Effector memory CD4-positive, alpha-beta T cell (primary cell): ENCODE results near the gene SMG7.

Source experiments
- DNase-seq, 3 donors: peaks; one replicate each; pipeline ENCODE4 v3.0.0-alpha.2; 2020
- H3K27ac ChIP-seq: 2 replicates; pipeline ENCODE4 v1.7.0; 2013; ENCODE audit warnings: mild to moderate bottlenecking, low read length, moderate library complexity; ENCODE audit not compliant: insufficient read depth, poor library complexity, severe bottlenecking
- H3K27me3 ChIP-seq: replicated peaks from 2 replicates; pipeline ENCODE4 v1.7.0; 2013; ENCODE audit warnings: mild to moderate bottlenecking, low read length; ENCODE audit not compliant: insufficient read depth, control insufficient read depth, poor library complexity, severe bottlenecking
- H3K36me3 ChIP-seq: 2 replicates; pipeline ENCODE4 v1.7.0; 2013; ENCODE audit warnings: mild to moderate bottlenecking, low read length, moderate library complexity; ENCODE audit not compliant: control insufficient read depth, insufficient read depth
- H3K4me1 ChIP-seq: 2 replicates; pipeline ENCODE4 v1.7.0; 2013; ENCODE audit warnings: low read length, mild to moderate bottlenecking; ENCODE audit not compliant: control insufficient read depth, insufficient read depth, poor library complexity, severe bottlenecking
- H3K4me3 ChIP-seq: 2 replicates; pipeline ENCODE4 v1.7.0; 2013; ENCODE audit warnings: low read length, low read depth, mild to moderate bottlenecking; ENCODE audit not compliant: insufficient read depth, poor library complexity, severe bottlenecking
- H3K9me3 ChIP-seq: 2 replicates; pipeline ENCODE4 v1.7.0; 2013; ENCODE audit warnings: mild to moderate bottlenecking, low read length, moderate library complexity; ENCODE audit not compliant: control insufficient read depth

The SMG7 gene

DNA sequence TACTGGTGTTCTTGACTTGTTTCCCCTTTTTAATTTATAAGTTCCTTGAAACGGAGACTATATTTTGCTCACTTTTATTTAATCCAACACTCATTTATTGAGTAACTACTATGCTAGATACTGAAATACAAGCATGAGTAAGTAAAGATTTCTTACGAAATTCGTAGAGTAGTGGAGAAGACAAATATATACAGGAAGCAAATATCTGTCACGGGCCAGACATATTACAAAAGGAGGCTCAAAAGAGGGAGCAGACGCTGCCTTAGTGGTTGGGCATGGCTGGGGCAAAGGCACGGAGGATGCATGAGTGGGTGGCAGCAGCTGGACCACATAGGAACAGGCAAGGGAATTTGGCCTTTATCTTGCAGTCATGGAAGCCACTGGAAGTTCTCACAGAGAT, 111.2 kb downstream of the SMG7 start:
- DNase-seq: no peak
- H3K9me3 ChIP-seq: no peaks in the 10 kb centered on the region

DNA sequence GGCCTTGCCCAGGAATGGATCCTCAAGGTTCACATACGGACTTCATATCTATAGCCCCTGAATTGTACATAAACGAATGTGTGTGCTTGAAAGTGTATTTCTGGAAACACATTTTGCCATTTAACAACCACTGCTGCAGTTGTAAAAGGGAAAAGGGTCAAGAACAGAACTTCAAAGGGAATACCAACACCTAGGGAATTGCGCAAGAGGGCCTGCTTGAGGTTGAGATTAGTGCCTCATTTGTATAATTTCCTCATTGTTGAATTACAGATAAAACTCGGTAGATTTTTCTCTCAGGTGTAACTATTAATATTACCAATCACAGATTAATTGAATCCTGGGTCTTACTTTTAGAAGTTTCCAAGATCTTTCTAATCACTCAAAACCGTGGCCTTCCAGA, 111.8 kb downstream of the SMG7 start:
- H3K4me3 ChIP-seq: no peak overlapping the region
- H3K27ac ChIP-seq: no peak overlapping the region
- peaks cover 6% of the 10 kb centered on the region for H3K4me1 ChIP-seq
- no peaks in the 10 kb centered on the region for H3K9me3 ChIP-seq
- no peak for DNase-seq
- no peaks in the 10 kb centered on the region for H3K27me3 ChIP-seq
- H3K36me3 ChIP-seq: no peaks in the 10 kb centered on the region

More for the DNA sequence above, 111.2 kb downstream of the SMG7 start:
- Histone ChIP-seq H3K4me1 (no peaks in the 10 kb centered on the region), H3K36me3 (no peaks in the 10 kb centered on the region), H3K4me3 (no peak overlapping the region), H3K27ac (no peak overlapping the region), H3K27me3 (no peaks in the 10 kb centered on the region)

DNA sequence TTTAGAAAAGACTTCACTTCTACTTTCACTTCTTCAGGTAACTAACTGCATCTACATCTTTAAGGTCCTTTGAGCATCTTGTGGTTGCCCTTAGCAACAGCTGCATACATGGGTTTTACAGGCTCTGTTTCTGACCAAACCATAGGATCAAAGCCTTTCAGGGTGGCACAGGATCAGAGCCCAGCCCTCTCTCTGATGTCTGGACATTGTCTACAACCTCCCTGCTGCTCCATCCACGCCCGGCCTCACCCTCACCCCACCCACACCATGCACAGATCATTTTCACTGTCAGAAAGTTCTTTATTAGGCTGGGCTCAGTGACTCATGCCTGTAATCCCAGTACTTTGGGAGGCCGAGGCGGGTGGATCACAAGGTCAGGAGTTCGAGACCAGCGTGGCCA, 112.7 kb downstream of the SMG7 start:
- H3K36me3 ChIP-seq: no peaks in the 10 kb centered on the region
- no peak overlapping the region for H3K4me3 ChIP-seq
- H3K9me3 ChIP-seq: no peaks in the 10 kb centered on the region
- DNase-seq: no peak
- H3K4me1 ChIP-seq: peaks cover 11% of the 10 kb centered on the region
- no peaks in the 10 kb centered on the region for H3K27me3 ChIP-seq
- H3K27ac ChIP-seq: no peak overlapping the region

DNA sequence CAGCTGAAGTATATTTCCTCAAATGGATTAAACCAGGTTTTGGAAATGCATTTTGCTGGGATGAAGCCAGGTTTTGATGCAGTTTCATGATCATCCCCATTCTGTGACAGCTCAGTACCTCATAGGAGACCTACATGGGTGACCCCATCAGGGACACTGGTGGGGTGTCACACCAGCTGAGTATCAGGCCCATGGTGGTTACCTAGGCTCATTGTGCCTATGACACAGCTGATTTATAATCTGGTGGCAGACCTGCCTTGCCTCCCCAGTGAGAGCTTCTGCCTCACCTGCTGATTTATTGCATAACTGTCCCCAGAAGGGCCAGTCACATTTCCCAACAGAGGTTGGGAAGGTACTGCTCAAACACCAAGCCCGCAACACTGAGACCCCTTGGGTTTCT, 114.2 kb downstream of the SMG7 start:
- Histone ChIP-seq H3K4me1 (peaks cover 14% of the 10 kb centered on the region), H3K4me3 (no peak overlapping the region), H3K9me3 (no peaks in the 10 kb centered on the region), H3K36me3 (no peaks in the 10 kb centered on the region), H3K27me3 (no peaks in the 10 kb centered on the region), H3K27ac (no peak overlapping the region)
- DNase-seq: no peak

DNA sequence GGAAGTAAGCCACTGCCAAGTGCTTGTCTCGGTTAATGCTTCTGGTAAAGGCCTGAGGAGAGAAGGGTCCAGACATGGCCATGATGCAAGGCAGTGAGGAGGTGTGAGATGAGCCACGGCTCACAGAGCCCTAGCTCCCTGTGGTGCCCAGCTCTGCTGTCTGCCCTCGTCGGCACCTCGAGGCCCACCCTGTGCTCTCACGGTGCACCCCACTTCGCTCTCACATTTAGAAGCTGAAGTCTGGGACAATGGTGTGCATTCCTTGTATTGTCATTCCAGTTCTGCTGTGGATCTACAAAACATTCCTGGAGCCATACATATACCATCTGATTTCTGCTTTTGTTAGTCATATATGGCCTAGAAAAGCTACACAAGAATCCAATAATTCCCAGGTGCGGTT, 114.6 kb downstream of the SMG7 start:
- H3K27me3 ChIP-seq: no peaks in the 10 kb centered on the region
- peaks cover 14% of the 10 kb centered on the region for H3K4me1 ChIP-seq
- no peaks in the 10 kb centered on the region for H3K9me3 ChIP-seq
- no peaks in the 10 kb centered on the region for H3K36me3 ChIP-seq
- no peak overlapping the region for H3K4me3 ChIP-seq
- H3K27ac ChIP-seq: no peak overlapping the region
- no peak for DNase-seq

DNA sequence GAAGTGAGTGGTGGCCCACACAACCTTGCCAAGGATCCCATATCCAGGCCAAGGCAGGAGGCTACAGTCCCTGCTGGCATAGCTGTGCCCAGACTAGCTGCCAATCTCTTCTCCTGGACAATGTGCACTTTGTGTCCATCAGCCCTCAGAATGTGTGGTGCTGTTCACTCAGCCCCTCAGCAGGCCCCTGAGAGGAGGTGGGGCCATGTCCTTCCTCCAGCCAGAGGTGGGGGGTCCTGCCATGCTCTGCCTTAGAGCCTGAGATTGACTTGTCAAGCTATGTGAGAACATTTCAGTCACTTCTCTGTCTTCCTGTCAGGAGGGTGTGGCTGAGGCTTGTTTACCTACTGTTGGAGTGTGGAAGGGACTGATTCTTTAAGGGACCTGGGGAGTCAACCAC, 116.5 kb downstream of the SMG7 start:
- Histone ChIP-seq H3K36me3 (no peaks in the 10 kb centered on the region), H3K9me3 (no peaks in the 10 kb centered on the region), H3K27ac (no peak overlapping the region), H3K4me3 (no peak overlapping the region), H3K4me1 (peaks cover 14% of the 10 kb centered on the region), H3K27me3 (no peaks in the 10 kb centered on the region)
- no peak for DNase-seq

DNA sequence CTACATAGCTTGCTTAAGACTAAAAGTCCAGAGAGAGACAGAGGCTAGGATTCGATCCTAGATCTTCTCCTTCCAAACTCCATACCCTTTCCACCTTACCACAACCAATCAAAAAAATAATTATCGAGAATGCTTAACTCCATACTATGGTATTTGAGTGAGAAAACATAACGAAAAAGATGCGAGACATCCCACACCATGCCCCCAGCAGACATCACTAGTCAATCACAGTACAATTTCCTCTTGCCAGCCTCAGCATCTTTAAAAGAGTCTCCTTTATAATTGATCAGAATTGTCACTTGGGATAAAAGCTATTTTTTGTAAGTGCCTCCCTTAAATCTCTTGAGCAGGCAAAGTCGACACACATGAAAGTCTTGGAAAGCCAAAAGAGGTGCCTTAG, 117.1 kb downstream of the SMG7 start:
- H3K9me3 ChIP-seq: no peaks in the 10 kb centered on the region
- no peak for DNase-seq
- H3K4me3 ChIP-seq: no peak overlapping the region
- no peaks in the 10 kb centered on the region for H3K27me3 ChIP-seq
- no peak overlapping the region for H3K27ac ChIP-seq
- H3K4me1 ChIP-seq: peaks cover 14% of the 10 kb centered on the region
- H3K36me3 ChIP-seq: no peaks in the 10 kb centered on the region

DNA sequence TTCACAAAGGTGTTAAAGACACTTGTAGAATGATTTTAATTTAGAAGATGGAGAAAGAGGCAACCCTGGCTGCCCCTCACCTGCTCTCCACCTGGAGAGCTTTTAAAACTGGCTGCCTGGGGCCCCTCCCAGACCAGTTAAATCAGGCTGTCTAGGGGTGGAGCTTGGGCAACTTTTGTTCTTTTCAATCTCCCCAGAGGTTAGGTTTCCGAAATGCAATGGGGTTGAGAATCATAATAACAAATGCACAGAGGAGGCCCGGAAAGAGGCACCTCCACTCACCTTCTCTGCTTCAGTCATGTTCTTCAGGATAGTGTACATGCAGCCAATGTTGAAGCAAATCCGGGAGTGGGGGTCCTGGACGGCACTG, 117.6 kb downstream of the SMG7 start:
- Histone ChIP-seq H3K36me3 (no peaks in the 10 kb centered on the region), H3K27me3 (no peaks in the 10 kb centered on the region), H3K9me3 (no peaks in the 10 kb centered on the region), H3K27ac (peak overlapping the region; percentile 5), H3K4me1 (peaks cover 14% of the 10 kb centered on the region), H3K4me3 (no peak overlapping the region)
- no peak for DNase-seq

DNA sequence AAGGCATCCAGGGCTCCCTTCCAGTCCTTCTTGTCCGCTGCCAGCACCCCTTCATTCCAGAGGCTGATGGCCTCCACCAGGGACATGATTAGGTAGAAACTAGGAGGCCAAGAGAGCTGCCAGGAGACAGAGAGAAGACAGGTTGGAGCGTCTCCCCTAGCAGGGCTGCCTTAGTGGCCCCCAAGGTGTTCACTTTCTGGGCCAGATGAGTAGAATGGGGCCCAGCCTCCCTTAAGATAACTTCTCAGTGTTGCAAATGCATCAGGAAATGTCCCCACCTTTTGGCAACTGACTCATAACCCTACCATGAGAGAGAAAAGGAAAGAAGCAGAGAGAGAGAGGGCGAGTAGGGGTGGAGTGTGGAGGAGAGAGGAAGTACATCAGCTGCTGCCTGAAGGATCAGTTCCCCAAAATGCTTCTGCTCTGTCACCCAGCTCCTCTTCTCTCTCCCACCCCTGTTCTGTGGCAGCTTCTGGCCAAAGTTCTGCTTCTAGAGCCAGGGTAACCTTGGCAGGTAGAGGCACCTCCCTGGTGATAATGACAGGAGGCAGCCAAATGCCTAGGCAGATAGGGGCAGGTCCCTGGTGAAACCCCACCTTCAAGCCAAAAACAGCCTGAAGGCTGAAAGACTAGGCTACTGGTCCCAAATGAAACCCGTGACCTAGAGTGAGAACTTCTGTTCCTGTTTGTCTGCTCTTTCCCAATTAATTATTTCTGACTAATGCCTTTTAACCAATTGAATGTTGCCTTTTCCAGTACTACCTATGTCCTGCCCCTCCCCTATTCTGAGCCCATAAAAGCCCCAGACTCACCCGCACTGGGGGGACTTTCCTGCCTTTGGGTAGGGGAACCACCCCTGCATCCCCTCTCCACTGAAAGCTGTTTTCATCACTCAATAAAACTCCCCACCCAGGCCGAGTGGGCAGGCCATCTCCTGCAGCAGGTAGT, 118.2 kb downstream of the SMG7 start, which contains the start of gene NCF2:
TSS of gene NCF2 (minus strand) at position 216 of the 948 bp plus-strand sequence. CDS start at position 86, 130 bp downstream.
- Histone ChIP-seq H3K27me3 (no peaks in the 10 kb centered on the region), H3K27ac (peak within 1 kb of the TSS; percentile 5), H3K36me3 (no peaks in the 10 kb centered on the region), H3K4me1 (peaks cover 14% of the 10 kb centered on the region), H3K4me3 (no peak within 1 kb of the TSS), H3K9me3 (no peaks in the 10 kb centered on the region)
- DNase-seq: no peak

DNA sequence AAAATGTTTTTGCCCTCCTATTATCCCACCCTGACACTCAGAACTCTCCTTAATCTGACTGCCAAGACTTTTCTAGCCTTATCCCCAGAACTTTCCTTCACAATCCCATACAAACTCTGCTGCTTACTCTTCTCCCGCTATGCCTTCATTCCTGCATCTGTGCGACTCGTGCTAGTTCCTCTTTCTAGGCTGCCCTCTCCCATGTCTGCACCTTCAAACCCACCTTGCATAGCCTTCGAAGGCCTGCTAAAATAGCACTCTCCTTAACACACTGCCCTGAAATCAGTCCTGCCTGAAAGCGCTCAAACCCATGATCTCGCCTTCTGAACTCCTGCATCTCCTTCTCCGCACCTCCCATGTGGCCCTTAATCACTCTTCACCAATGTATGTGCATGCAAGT, 120.4 kb downstream of the SMG7 start:
- Histone ChIP-seq H3K36me3 (no peaks in the 10 kb centered on the region), H3K4me3 (no peak overlapping the region), H3K9me3 (no peaks in the 10 kb centered on the region), H3K27me3 (no peaks in the 10 kb centered on the region), H3K4me1 (peaks cover 14% of the 10 kb centered on the region), H3K27ac (no peak overlapping the region)
- no peak for DNase-seq
